Ovary (tissue), 10 donors: ENCODE measurements around the gene PON2. TPM values are rescaled to one million over a fixed set of nuclear protein-coding genes. Genes with fewer than 3 reads are reported as not detected.
A peak's percentile ranks its signal among the peaks of the same experiment; 100 is the strongest.

Experiments used
- DNase-seq, 5 donors: peaks; one replicate each; pipeline ENCODE4 v3.0.0-alpha.2; 2019 to 2020
- H3K27ac ChIP-seq, 2 donors: fragments of 200-600 bp; one replicate each; pipeline versions ENCODE4 v1.5.1 to v1.8.0; 2019 to 2022
- H3K27me3 ChIP-seq: fragments of 200-600 bp; one replicate; pipeline ENCODE4 v1.8.0; 2022
- H3K36me3 ChIP-seq: fragments of 200-600 bp; sonication (generic); one replicate; pipeline ENCODE4 v1.5.1; 2019
- H3K4me1 ChIP-seq: one replicate; pipeline ENCODE4 v1.8.1; 2013; ENCODE audit warnings: mild to moderate bottlenecking, moderate library complexity; ENCODE audit not compliant: insufficient read depth
- H3K4me3 ChIP-seq: fragments of 200-600 bp; sonication (generic); one replicate; pipeline ENCODE4 v1.5.1; 2017
- H3K9me3 ChIP-seq, 2 donors: fragments of 200-600 bp in 1 of 2; sonication (generic) in 1 of 2; one replicate each; pipeline versions ENCODE4 v1.5.1 to v1.8.1; 2013 to 2019; ENCODE audit warnings: mild to moderate bottlenecking in 1 of 2, moderate library complexity in 1 of 2
- CTCF ChIP-seq, 3 donors: fragments of 450-650 bp in 2 of 3; fragments of 200-600 bp in 1 of 3; IDR thresholded peaks; one replicate each; pipeline versions ENCODE4 v1.5.1 to v1.8.0; 2016 to 2022; ENCODE audit warnings: antibody characterized with exemption in 3 of 3, mild to moderate bottlenecking in 1 of 3
- EP300 ChIP-seq: sonication (generic); formaldehyde crosslinking; IDR thresholded peaks from one replicate; pipeline ENCODE4 v1.6.1; 2017; ENCODE audit warnings: antibody characterized with exemption
- POLR2A ChIP-seq: fragments of 450-650 bp; IDR thresholded peaks from one replicate; pipeline ENCODE4 v1.6.1; 2017; ENCODE audit warnings: antibody characterized with exemption, mild to moderate bottlenecking, moderate library complexity
- WGBS, 3 donors: extraction: QIAGEN DNeasy Blood & Tissue Kit in 1 of 3; methylation state at CpG; one replicate each; pipeline versions ENCODE4 v1.1.5 to v1.1.7; 2013 to 2017; 5-methylcytosine and 5-hydroxymethylcytosine counted together
- intact Hi-C, 4 donors: fragments of 100-400 bp; cut with DNase I; formaldehyde crosslinking; loops; one replicate each; pipeline versions ENCODE4 v1.11.0 to v1.15.1; 2022 to 2023
- long read RNA-seq, 3 donors: library from polyadenylated mRNA in 2 of 3; unstranded in 2 of 3; transcript quantifications; one replicate each; pipeline ENCODE4 v2.0.0 and lab custom pipeline, GENCODE V29; 2021 to 2026
- polyA plus RNA-seq, 2 donors: library from polyadenylated mRNA; stranded (reverse); fragments of 200-250 nt in 1 of 2; fragments of 350-450 nt in 1 of 2; fragmentation: Illumina TruSeq in 1 of 2; extraction: RNeasy Lipid Tissue Mini Kit (QIAGEN cat#74804) in 1 of 2; gene quantifications; one replicate each; pipeline ENCODE4 v1.2.3, GENCODE V29; 2013 to 2014
- total RNA-seq, 7 donors: library from RNA; depleted of rRNA in 2 of 7; stranded (reverse); fragments of >200 nt in 2 of 7; fragmentation: NEBNext Ultra II Directional in 3 of 7; extraction: Animal tissue kit (Norgen Biotek cat#: 25700) in 3 of 7; gene quantifications; one replicate each; pipeline versions ENCODE4 v1.1.0 to v1.2.4, GENCODE V29; 2016 to 2023
- donor health status: DM: no; HTN: no; CAD: no; lungs with moderate emphysema.
- donor health status: DM: no; HTN: no; CAD: no.
- donor health status: Bipolar disorder and iron deficiency.
- donor health status: DM: yes; HTN: yes; CAD: no.
- donor health status: DM: no; HTN: no; CAD: no.
- donor health status: DM: yes; HTN: yes; CAD: no.

The PON2 gene
- total RNA-seq (100 to 1,000 TPM in 1 of 7 donors, 10 to 100 TPM in 6; 30.2 to 108 (median 48.1) TPM), polyA plus RNA-seq (10 to 100 TPM; 29.3 to 87.7 TPM)
- long read RNA-seq, donor 1, transcript PON2-207 (2 exons, 573 nt) = minor isoform, 6 of 130 reads
- long read RNA-seq, donor 1, transcript PON2-202 (9 exons, 1,726 nt) = minor isoform, 11 of 130 reads
- long read RNA-seq, donor 1, transcript PON2-218 (9 exons, 1,653 nt) = major isoform, 92 of 130 reads
- long read RNA-seq, donor 1, partial matches to known transcripts = 2 of 130 reads
- long read RNA-seq, donor 1, other reads (novel, unspliced or antisense) = 15 of 130 reads
- long read RNA-seq, donor 2, transcript PON2-218 (9 exons, 1,653 nt) = major isoform, 34 of 64 reads
- long read RNA-seq, donor 2, transcript PON2-202 (9 exons, 1,726 nt) = minor isoform, 5 of 64 reads
- long read RNA-seq, donor 2, partial matches to known transcripts = 18 of 64 reads
- long read RNA-seq, donor 2, other reads (novel, unspliced or antisense) = 0 of 64 reads
- long read RNA-seq, donor 3, transcript PON2-218 (9 exons, 1,653 nt) = major isoform, 33 of 54 reads
- long read RNA-seq, donor 3, transcript PON2-202 (9 exons, 1,726 nt) = minor isoform, 11 of 54 reads
- long read RNA-seq, donor 3, partial matches to known transcripts = 2 of 54 reads
- long read RNA-seq, donor 3, other reads (novel, unspliced or antisense) = 7 of 54 reads

- 0 to 1% (median 1%) methylated on average over 43 to 58 of the region's 58 CpGs for WGBS, 3 donors
- DNase-seq = peak; percentile 71 to 89 (median 80)
Observed at GRCh38 chr7:95434557-95435421, at the start of gene PON2. PON2 (minus strand) TSS chr7:95435028; CDS start chr7:95434951, 77 bp downstream.

DNA sequence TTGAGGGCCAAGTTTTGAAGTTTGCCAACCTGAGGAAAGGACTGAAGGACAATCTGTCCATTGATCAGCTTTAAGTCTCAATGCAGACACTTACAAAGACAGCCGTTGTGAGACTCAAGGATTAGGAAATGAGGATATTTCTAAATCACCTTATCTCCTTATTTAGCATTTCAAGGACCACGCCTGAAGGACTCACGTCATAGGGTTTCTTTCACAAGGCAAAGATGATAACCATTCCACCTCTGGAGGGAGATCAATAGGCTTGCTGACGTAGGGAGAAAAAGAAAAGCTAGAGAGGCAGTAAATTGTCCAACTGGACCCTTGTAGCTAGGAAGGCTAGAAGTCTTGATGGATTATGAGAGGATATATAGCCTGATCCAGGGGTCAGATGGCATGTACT lies 47.6 kb upstream of the PON2 start:
- H3K36me3 ChIP-seq = no peaks in the 10 kb centered on the region
- H3K27me3 ChIP-seq = no peaks in the 10 kb centered on the region
- TF ChIP-seq POLR2A (no peak), CTCF (IDR thresholded peaks at IDR 0.05) (no peak), EP300 (no peak)
- WGBS, 3 donors = 81 to 85% (median 85%) methylated on average over 4 of the region's 4 CpGs
- no peak overlapping the region for H3K4me3 ChIP-seq
- intact Hi-C loops = no loop called here
- no peak for DNase-seq
- H3K9me3 ChIP-seq = no peaks in the 10 kb centered on the region
- H3K27ac ChIP-seq = no peak overlapping the region
- H3K4me1 ChIP-seq = peaks cover 3% of the 10 kb centered on the region

More at GRCh38 chr7:95434557-95435421, at the start of gene PON2:
- Histone ChIP-seq H3K9me3 (no peaks in the 10 kb centered on the region), H3K4me1 (peaks cover 3% of the 10 kb centered on the region), H3K36me3 (no peaks in the 10 kb centered on the region), H3K4me3 (peak within 1 kb of the TSS; percentile 76), H3K27ac (peak within 1 kb of the TSS; percentile 92 to 94), H3K27me3 (no peaks in the 10 kb centered on the region)
- no peak for TF ChIP-seq CTCF (IDR thresholded peaks at IDR 0.05)
- no peak for TF ChIP-seq EP300
- peak; percentile 21 for TF ChIP-seq POLR2A
- intact Hi-C loops = no loop called here

DNA sequence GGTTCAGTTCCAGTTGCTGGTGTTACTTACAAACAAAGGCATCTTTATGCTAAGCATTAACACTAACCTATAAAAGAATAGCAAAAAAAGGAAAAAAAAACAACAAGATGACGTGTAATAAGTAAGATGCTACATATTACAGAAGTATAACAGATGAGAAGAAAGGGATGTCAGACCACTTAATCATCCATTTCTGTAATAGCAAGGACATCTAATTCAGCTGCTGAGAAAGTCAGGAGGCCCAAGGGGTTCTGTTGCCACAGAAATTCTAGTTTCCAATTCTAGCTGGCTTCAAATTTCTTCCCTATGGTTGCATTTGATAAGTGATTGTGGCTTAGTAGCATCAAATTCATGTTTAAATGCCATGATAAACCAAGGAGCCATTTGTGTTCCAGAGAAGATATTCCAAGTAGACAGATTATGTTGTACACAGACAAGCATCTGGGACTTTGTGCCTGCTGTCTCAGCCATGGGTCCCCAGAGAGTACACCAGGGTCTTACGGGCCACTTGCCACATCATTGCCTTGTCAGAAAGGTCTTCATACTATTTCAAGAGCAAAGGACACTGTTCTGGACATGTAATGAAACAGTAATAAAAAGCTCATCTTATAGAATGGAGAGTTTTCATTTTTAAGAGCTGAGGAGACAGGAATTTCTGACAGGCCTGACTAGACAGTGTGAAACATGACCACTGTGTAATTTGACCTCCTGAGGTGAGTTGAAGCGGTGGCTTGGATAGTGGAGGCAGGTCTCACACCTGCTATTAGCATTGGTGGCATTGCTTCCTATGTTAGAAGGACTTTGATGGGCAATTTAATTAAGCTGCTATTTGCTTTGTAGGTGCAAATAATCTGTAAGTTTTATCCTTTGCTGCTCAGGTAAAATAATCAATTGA lies 46.7 kb upstream of the PON2 start:
- Histone ChIP-seq H3K4me3 (no peak overlapping the region), H3K27me3 (no peaks in the 10 kb centered on the region), H3K9me3 (no peaks in the 10 kb centered on the region), H3K27ac (no peak overlapping the region), H3K4me1 (peaks cover 3% of the 10 kb centered on the region), H3K36me3 (no peaks in the 10 kb centered on the region)
- 85 to 94% (median 90%) methylated on average over 3 of the region's 3 CpGs for WGBS, 3 donors
- intact Hi-C loops = no loop called here
- TF ChIP-seq CTCF (IDR thresholded peaks at IDR 0.05) (no peak), POLR2A (no peak), EP300 (no peak)
- no peak for DNase-seq
